ENCODE measurements around the gene GALNT12.

GALNT12 gene

DNA sequence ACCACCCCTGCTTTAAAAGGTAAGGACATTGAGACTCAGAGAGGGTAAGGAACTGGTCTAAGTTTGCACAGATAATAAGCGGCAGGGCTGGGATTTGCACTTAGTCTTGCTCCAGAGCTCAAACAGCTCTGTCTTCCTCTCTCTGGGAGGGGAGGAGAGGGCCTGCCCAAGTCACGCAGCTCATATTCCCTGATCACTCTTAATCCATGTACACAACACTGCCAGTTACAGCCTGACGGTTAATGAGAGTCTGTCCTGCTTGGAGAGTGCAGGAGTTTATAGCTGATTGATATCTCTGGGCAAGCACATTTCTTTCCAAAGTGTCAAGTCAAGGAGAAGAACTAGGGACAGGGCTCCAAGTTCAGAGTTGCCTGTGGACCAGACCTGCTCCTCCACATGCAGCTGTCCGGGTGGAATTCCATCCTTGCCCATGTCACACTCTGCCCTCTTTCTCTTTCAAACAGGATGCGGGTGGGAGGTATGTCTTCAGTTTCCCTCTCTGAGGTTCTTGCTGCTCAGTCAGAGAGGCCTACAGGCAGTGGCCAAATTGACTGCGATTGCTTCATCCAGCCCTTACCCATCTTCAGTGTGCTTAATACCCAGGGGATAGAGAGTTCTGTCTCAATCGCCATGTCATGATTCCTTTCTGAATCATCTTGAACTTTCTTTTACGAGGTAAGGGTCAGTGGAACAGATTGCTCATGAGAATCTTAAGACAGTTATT is 54.5 kb downstream of the GALNT12 start:
- in situ Hi-C loops (cut with HindIII; ENCODE audit: low sequenced_read_pairs), result no loop called here
- DNase-seq (ENCODE audit: low read depth), result no peak
- H3K4me3 ChIP-seq (ENCODE audit: low read depth, low read length), result no peak overlapping the region

DNA sequence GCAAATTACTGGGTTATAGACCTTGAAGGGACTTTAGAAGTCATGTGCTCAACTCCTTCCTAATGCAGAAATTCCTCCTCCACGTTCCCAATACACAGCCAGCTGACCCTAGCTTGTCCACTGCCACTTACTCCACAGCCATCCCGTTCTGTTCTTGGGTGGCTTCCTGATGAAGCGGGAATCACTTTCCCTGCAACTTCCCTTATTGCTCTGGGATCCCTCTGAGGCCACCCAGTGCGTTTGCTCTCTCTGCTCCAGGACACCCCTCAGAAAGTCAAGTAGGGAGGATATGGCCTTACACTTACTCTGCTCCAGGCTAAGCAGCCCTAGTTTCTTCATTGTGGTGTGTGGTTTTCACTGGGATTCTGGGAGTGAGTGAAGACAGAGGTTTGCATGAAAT is 55.5 kb downstream of the GALNT12 start:
- no peak overlapping the region for H3K4me3 ChIP-seq (ENCODE audit: low read depth, low read length)
- no peak for TF ChIP-seq CTCF (IDR thresholded peaks at IDR 0.05; ENCODE audit: low read depth, low read length, missing control alignments)
- no peak for DNase-seq (ENCODE audit: low read depth)
- in situ Hi-C loops (cut with HindIII; ENCODE audit: low sequenced_read_pairs), result no loop called here

More for the DNA sequence above, 54.5 kb downstream of the GALNT12 start:
- no peak for TF ChIP-seq CTCF (IDR thresholded peaks at IDR 0.05; ENCODE audit: low read depth, low read length, missing control alignments)

DNA sequence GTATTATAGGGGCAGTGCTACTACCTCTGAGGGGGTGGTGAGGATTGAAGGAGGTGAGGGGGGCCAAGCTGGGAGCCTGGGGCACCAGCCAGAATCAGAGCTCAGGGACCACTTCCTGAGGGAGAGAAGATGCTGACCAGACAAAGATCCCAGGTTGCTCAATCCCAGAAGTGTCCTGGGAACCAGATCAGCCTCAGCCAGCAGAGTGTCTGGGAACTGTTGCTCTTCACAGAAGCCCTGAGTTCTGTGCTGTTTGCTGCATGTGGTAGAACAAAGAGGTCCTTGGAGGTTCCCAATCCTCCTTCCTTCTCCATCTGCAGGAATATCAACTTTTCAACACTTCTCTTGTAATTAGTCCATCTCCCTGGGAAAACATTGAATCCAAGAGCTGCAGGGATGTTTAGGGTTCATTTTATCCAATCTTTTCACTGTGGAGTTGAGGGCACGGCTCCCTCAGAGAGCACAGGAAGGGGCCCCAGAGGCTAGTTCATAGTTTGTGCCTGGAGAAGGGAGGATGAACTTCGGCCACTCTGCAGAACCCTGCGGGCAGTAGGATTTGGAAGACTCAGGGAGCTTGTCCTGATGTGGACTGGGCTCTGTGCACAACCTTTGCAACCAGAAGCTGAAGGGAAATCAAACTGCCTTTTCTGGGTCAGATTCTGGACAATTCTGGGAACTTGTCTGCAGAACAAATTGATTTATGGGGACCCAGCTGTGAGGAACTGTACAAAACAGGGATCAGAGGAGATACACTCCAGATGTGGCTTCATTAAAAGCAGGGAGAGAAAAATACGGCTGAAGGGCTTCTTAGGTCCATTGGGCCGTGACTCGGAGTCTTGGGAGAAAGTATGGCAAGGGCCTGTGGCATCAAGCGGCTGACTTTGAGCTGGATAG is 57.1 kb downstream of the GALNT12 start:
- no peak overlapping the region for H3K4me3 ChIP-seq (ENCODE audit: low read depth, low read length)
- in situ Hi-C loops (cut with HindIII; ENCODE audit: low sequenced_read_pairs), result no loop called here
- DNase-seq (ENCODE audit: low read depth), result no peak
- TF ChIP-seq CTCF (IDR thresholded peaks at IDR 0.05; ENCODE audit: low read depth, low read length, missing control alignments), result no peak

DNA sequence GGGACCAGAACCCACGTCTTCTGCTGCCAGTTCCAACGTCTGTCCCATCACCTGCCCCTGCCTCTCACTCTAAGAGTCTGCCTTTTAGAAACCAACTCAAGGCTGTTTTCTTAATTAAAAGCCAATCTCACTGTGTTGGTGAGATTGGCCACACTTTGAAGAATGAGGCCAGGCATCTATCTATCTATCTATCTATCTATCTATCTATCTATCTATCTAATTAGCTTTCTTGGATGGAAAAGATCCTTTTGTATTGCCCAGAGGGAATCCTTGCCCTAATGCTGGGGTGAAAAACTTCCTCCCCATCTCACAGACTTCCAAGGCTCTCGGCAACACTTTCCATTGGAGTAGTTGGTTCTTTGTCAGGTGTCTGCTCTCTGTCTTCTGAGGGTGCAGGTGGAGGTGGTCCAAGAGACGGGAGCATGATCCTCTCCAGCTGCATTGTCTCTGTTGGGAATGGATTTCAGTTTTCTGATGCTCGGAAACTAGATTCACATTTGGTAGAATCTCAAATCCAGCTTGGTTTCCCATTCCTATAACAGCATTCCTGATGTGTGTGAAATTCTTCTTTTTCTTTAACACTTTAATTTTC is 57.9 kb downstream of the GALNT12 start:
- DNase-seq (ENCODE audit: low read depth), result no peak
- in situ Hi-C loops (cut with HindIII; ENCODE audit: low sequenced_read_pairs), result no loop called here
- TF ChIP-seq CTCF (IDR thresholded peaks at IDR 0.05; ENCODE audit: low read depth, low read length, missing control alignments), result no peak
- no peak overlapping the region for H3K4me3 ChIP-seq (ENCODE audit: low read depth, low read length)

- in situ Hi-C loops (cut with HindIII; ENCODE audit: low sequenced_read_pairs), result no loop called here
- no peak for DNase-seq (ENCODE audit: low read depth)
- no peak overlapping the region for H3K4me3 ChIP-seq (ENCODE audit: low read depth, low read length)
- TF ChIP-seq CTCF (IDR thresholded peaks at IDR 0.05; ENCODE audit: low read depth, low read length, missing control alignments), result no peak
Observed at GRCh38 chr9:98866435-98867102, 59.1 kb downstream of the GALNT12 start.

- TF ChIP-seq CTCF (IDR thresholded peaks at IDR 0.05; ENCODE audit: low read depth, low read length, missing control alignments), result no peak
- no peak overlapping the region for H3K4me3 ChIP-seq (ENCODE audit: low read depth, low read length)
- DNase-seq (ENCODE audit: low read depth), result no peak
- in situ Hi-C loops (cut with HindIII; ENCODE audit: low sequenced_read_pairs), result no loop called here
Observed at GRCh38 chr9:98867103-98867428, 59.6 kb downstream of the GALNT12 start.
